HCT116 (cell line): ENCODE data around the gene ETNK2. TPM values are rescaled to one million over a fixed set of nuclear protein-coding genes. Genes with fewer than 3 reads are reported as not detected.
"Not testable (repeated sequence)": the region's sequence is repeated elsewhere in the genome, so short reads cannot be mapped to it uniquely, and the experiment has no call there.

Experiments
- ATAC-seq: fragments of 200-7000 bp; cut with Tn5 transposase; 2 replicates; pipeline ENCODE4 v1.9.1; 2020; ENCODE audit warnings: mild to moderate bottlenecking, moderate library complexity
- BruUV-seq: library from RNA; stranded (reverse); fragments of 400-500 nt; replicated peaks from 2 replicates; lab custom pipeline; 2021; lab: Mats Ljungman, UMichigan
- CTCF ChIA-PET: fragments of 300-600 bp; sonication (Branson Sonifier 250); formaldehyde crosslinking; loops from one replicate; lab custom pipeline; 2021; ENCODE audit warnings: antibody characterized with exemption; lab: Charles Lee
- POLR2A ChIA-PET: fragments of 300-600, 350-600 bp; sonication (Branson Sonifier 250); formaldehyde crosslinking; loops from one replicate; lab custom pipeline; 2021; ENCODE audit warnings: antibody characterized with exemption; lab: Charles Lee
- RAD21 ChIA-PET, 2 experiments: fragments of 300-600 bp; sonication (Branson Sonifier 250); formaldehyde crosslinking; loops; one replicate each; lab custom pipeline; 2023; ENCODE audit warnings: low total read pairs in 2 of 2; ENCODE audit not compliant: uncharacterized antibody in 2 of 2, unreplicated experiment in 2 of 2, low non-redundant PET in 1 of 2; lab: Charles Lee
- DNase-seq: peaks from one replicate; pipeline ENCODE4 v3.0.0-alpha.2; 2010; ENCODE audit warnings: low read depth, low spot score
- H2AFZ ChIP-seq: fragments of 200-600 bp; shearing (Covaris generic), sonication (generic); 2 replicates; pipeline ENCODE4 v1.6.1; 2017; ENCODE audit warnings: low read depth, mixed run types, mixed read lengths, antibody characterized with exemption, low read length; ENCODE audit not compliant: poor library complexity, severe bottlenecking
- H3K27ac ChIP-seq: 2 replicates; pipeline ENCODE4 v1.5.1; 2012; ENCODE audit warnings: low read depth, low read length
- H3K27me3 ChIP-seq: fragments of 200-600 bp; sonication (generic); 2 replicates; pipeline ENCODE4 v1.6.1; 2016; ENCODE audit warnings: mixed run types, low read length, mixed read lengths; ENCODE audit not compliant: insufficient read depth
- H3K36me3 ChIP-seq, 2 experiments: fragments of 200-500 bp in 1 of 2; fragments of 200-600 bp in 1 of 2; sonication (Bioruptor generic) in 1 of 2; sonication (generic) in 1 of 2; 2 replicates each; pipeline versions ENCODE4 v1.5.1 to v1.6.1; 2014 to 2016; ENCODE audit warnings: low read length in 2 of 2, inconsistent platforms in 1 of 2, mixed read lengths in 1 of 2, mixed run types in 1 of 2; ENCODE audit not compliant: insufficient read depth in 2 of 2, control insufficient read depth in 1 of 2
- H3K4me1 ChIP-seq, 2 experiments: fragments of 200-600 bp in 1 of 2; sonication (generic) in 1 of 2; 2 replicates each; pipeline versions ENCODE4 v1.5.1 to v1.6.1; 2012 to 2017; ENCODE audit warnings: low read length in 2 of 2, inconsistent platforms in 1 of 2, mild to moderate bottlenecking in 1 of 2, mixed read lengths in 1 of 2, mixed run types in 1 of 2, moderate library complexity in 1 of 2; ENCODE audit not compliant: insufficient read depth in 2 of 2, control insufficient read depth in 1 of 2
- H3K4me2 ChIP-seq: fragments of 200-600 bp; sonication (generic); 2 replicates; pipeline ENCODE4 v1.6.1; 2017; ENCODE audit warnings: mixed run types, low read length, mixed read lengths
- H3K4me3 ChIP-seq, 2 experiments: fragments of 200-600 bp in 1 of 2; sonication (generic) in 1 of 2; replicated peaks in 1 of 2; 2 replicates each; pipeline ENCODE4 v1.5.1; 2011 to 2016; ENCODE audit warnings: low read length in 2 of 2, control low read depth in 1 of 2, low read depth in 1 of 2, mild to moderate bottlenecking in 1 of 2, mixed read lengths in 1 of 2, mixed run types in 1 of 2
- H3K79me2 ChIP-seq: fragments of 200-600 bp; sonication (generic); 2 replicates; pipeline ENCODE4 v1.6.1; 2017; ENCODE audit warnings: mild to moderate bottlenecking, mixed run types, low read length, moderate library complexity, mixed read lengths; ENCODE audit not compliant: insufficient read depth
- H3K9ac ChIP-seq: fragments of 200-600 bp; sonication (generic); 2 replicates; pipeline ENCODE4 v1.6.1; 2016; ENCODE audit warnings: low read length, mixed read lengths
- H3K9me2 ChIP-seq: fragments of 200-600 bp; sonication (generic), shearing (Covaris generic); 2 replicates; pipeline ENCODE4 v1.6.1; 2017; ENCODE audit warnings: mixed run types, mild to moderate bottlenecking, moderate library complexity; ENCODE audit not compliant: insufficient read depth
- H3K9me3 ChIP-seq, 2 experiments: fragments of 200-500 bp in 1 of 2; fragments of 200-600 bp in 1 of 2; sonication (Bioruptor generic) in 1 of 2; sonication (generic) in 1 of 2; 2 replicates each; pipeline ENCODE4 v1.6.1; 2014 to 2017; ENCODE audit warnings: low read length in 2 of 2, mixed read lengths in 2 of 2, inconsistent platforms in 1 of 2, low read depth in 1 of 2, mild to moderate bottlenecking in 1 of 2, mixed run types in 1 of 2, moderate library complexity in 1 of 2; ENCODE audit not compliant: control insufficient read depth in 1 of 2, insufficient read depth in 1 of 2
- H4K20me1 ChIP-seq: fragments of 200-600 bp; sonication (generic), shearing (Covaris generic); 2 replicates; pipeline ENCODE4 v1.6.1; 2017; ENCODE audit warnings: mixed run types, mild to moderate bottlenecking, moderate library complexity; ENCODE audit not compliant: insufficient read depth
- EGR1 ChIP-seq: IDR thresholded peaks from 2 replicates; pipeline ENCODE4 v1.6.1; 2012; ENCODE audit warnings: low read depth
- ELF1 ChIP-seq: IDR thresholded peaks from 2 replicates; pipeline ENCODE4 v1.6.1; 2012; ENCODE audit warnings: low read depth, borderline replicate concordance
- EZH2 ChIP-seq: fragments of 200-600 bp; sonication (generic); IDR thresholded peaks from 2 replicates; pipeline ENCODE4 v1.6.1; 2017; ENCODE audit warnings: antibody characterized with exemption, mixed run types
- EZH2phosphoT487 ChIP-seq: fragments of 200-600 bp; IDR thresholded peaks from 2 replicates; pipeline ENCODE4 v1.6.1; 2018; ENCODE audit warnings: antibody characterized with exemption, borderline replicate concordance
- FOSL1 ChIP-seq: IDR thresholded peaks from 2 replicates; pipeline ENCODE4 v1.6.1; 2012; ENCODE audit warnings: low read depth
- JUND ChIP-seq: IDR thresholded peaks from 2 replicates; pipeline ENCODE4 v1.6.1; 2012
- RAD21 ChIP-seq: IDR thresholded peaks from 2 replicates; pipeline ENCODE4 v1.6.1; 2012; ENCODE audit warnings: low read depth, mild to moderate bottlenecking
- SRF ChIP-seq: IDR thresholded peaks from 2 replicates; pipeline ENCODE4 v1.6.1; 2012; ENCODE audit warnings: low read depth
- TCF7L2 ChIP-seq: IDR thresholded peaks from 2 replicates; pipeline ENCODE4 v1.7.0; 2011; ENCODE audit warnings: borderline replicate concordance, inconsistent platforms; ENCODE audit not compliant: insufficient read depth, insufficient read length; ENCODE audit errors: extremely low read depth
- ZFX ChIP-seq: fragments of 450-650 bp; IDR thresholded peaks from 2 replicates; pipeline ENCODE4 v1.6.1; 2017
- ZNF274 ChIP-seq: fragments of 200-500 bp; sonication (Bioruptor generic); IDR thresholded peaks from 2 replicates; pipeline ENCODE4 v1.6.1; 2014; ENCODE audit warnings: mild to moderate bottlenecking, low read depth, low read length, inconsistent platforms
- intact Hi-C: fragments of 100-400 bp; cut with micrococcal nuclease; formaldehyde crosslinking; loops from 2 replicates; pipeline ENCODE4 v1.10.0; 2022
- total RNA-seq: library from RNA; stranded (reverse); gene quantifications from one replicate; pipeline ENCODE4 v1.2.1, GENCODE V29; 2021; ENCODE audit not compliant: unreplicated experiment
- TF ChIP-seq, protein P1 (sequence below), 3 experiments: fragments of 200-600 bp in 1 of 3; sonication (generic) in 1 of 3; IDR thresholded peaks in 2 of 3; conservative IDR thresholded peaks in 1 of 3; 2 replicates each; pipeline ENCODE4 v1.5.1; 2012 to 2017; ENCODE audit warnings: low read depth in 2 of 3, low read length in 2 of 3, antibody characterized with exemption in 1 of 3, borderline replicate concordance in 1 of 3, control low read depth in 1 of 3, mild to moderate bottlenecking in 1 of 3, mixed read lengths in 1 of 3, mixed run types in 1 of 3, moderate library complexity in 1 of 3; ENCODE audit not compliant: insufficient read depth in 1 of 3
- TF ChIP-seq, protein P2 (sequence below): IDR thresholded peaks from 2 replicates; pipeline ENCODE4 v1.6.1; 2012
- TF ChIP-seq, protein P3 (sequence below): IDR thresholded peaks from 2 replicates; pipeline ENCODE4 v1.6.1; 2011; ENCODE audit warnings: mild to moderate bottlenecking, low read length, moderate library complexity; ENCODE audit not compliant: insufficient replicate concordance; ENCODE audit errors: extremely low read depth

ETNK2 gene
- total RNA-seq, 1 experiment from 2014 or later = 16.1 TPM

DNA sequence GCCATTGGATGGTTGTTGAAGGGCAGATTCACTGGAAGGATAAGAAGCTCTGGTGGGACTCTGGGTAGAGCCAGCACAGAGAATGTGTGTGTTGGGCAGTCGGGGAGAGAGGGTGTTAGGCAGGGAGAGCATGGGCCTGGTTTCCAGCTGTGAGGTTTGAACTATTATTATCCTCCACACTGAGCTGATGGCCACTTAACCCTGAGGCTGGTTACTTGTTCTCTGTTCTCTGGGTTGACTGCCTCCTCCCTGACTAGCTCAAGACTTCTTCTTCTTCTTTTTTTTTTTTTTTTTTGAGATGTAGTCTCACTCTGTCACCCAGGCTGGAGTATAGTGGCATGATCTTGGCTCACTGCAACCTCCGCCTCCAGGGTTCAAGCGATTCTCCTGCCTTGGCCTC, 61.7 kb downstream of the ETNK2 start:
- intact Hi-C loops, ATAC-seq, H4K20me1 ChIP-seq, RAD21 ChIA-PET, DNase-seq, H3K9me2 ChIP-seq, H3K4me2 ChIP-seq, H3K27ac ChIP-seq, H3K9me3 ChIP-seq, BruUV-seq, H3K9ac ChIP-seq, H3K27me3 ChIP-seq, H2AFZ ChIP-seq, POLR2A ChIA-PET, H3K36me3 ChIP-seq, H3K4me3 ChIP-seq: not testable (repeated sequence)
- CTCF ChIA-PET = interaction anchor here (0.8 kb wide), 1 partner anchor 10 kb away, joined by 3 read pairs; no protein-coding TSS in a partner anchor
- Histone ChIP-seq H3K4me1 (peaks cover 21 to 33% of the 10 kb centered on the region in 2 experiments), H3K79me2 (peaks cover 27% of the 10 kb centered on the region; the same call in 1 of the 2 replicates)

DNA sequence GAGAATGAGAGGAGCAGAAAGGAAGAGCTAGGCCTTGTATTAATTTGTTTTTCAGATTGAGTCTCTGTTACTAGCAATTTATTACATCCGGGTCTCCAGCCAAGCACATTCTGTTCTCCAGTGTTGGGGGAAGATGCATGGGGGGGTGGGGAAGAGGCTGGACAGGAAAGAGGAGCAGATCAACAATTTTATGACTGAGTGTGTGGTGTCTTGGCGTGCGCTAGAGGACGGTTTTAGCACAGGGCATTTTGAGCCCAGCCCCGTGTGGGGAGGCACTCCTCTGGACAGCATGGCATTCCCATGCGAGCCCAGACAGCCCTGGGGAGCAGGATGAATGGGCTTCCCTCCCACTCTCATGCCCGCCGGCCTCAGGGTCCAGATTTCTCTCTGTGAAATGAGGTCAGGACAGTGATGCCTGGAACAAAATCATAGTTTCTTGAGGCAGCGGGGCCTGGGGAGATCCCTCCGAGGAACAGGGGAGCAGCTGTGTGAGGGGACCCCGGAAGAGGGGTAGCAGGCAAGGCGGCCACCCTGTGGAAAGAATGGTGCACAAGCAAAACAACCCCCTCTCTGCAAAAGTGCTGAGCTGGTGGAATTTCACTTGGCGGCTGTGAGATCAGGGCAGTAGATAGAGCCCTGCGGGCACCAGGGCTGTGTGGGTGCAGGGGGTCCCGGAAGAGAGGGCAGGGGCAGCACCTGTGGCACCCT, 62.6 kb downstream of the ETNK2 start:
- intact Hi-C loops = no loop called here
- Histone ChIP-seq H3K27me3 (no peaks in the 10 kb centered on the region), H3K79me2 (peaks cover 27% of the 10 kb centered on the region; the same call in 1 of the 2 replicates), H3K4me3 (no peak overlapping the region), H3K9me2 (no peaks in the 10 kb centered on the region), H3K9me3 (no peaks in the 10 kb centered on the region), H3K4me2 (no peak overlapping the region), H3K9ac (no peak overlapping the region), H3K4me1 (peaks cover 25 to 33% of the 10 kb centered on the region in 2 experiments), H3K36me3 (no peaks in the 10 kb centered on the region), H4K20me1 (no peaks in the 10 kb centered on the region), H2AFZ (no peak overlapping the region), H3K27ac (no peak overlapping the region)
- RAD21 ChIA-PET = no interaction called here
- no peak for ATAC-seq
- no TSS peak for BruUV-seq
- POLR2A ChIA-PET = no interaction called here
- DNase-seq = no peak
- no peak for TF ChIP-seq EZH2
- no peak for TF ChIP-seq JUND
- no peak for TF ChIP-seq ZNF274
- TF ChIP-seq, protein P1, sequence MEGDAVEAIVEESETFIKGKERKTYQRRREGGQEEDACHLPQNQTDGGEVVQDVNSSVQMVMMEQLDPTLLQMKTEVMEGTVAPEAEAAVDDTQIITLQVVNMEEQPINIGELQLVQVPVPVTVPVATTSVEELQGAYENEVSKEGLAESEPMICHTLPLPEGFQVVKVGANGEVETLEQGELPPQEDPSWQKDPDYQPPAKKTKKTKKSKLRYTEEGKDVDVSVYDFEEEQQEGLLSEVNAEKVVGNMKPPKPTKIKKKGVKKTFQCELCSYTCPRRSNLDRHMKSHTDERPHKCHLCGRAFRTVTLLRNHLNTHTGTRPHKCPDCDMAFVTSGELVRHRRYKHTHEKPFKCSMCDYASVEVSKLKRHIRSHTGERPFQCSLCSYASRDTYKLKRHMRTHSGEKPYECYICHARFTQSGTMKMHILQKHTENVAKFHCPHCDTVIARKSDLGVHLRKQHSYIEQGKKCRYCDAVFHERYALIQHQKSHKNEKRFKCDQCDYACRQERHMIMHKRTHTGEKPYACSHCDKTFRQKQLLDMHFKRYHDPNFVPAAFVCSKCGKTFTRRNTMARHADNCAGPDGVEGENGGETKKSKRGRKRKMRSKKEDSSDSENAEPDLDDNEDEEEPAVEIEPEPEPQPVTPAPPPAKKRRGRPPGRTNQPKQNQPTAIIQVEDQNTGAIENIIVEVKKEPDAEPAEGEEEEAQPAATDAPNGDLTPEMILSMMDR (IDR thresholded peaks at IDR 0.05 in 2 of 3, conservative IDR thresholded peaks at IDR 0.05 in 1 of 3; ENCODE audit: borderline replicate concordance in 1 of 3, insufficient read depth in 1 of 3, low read depth in 2 of 3, low read length in 2 of 3) = no peak
- TF ChIP-seq, protein P2, sequence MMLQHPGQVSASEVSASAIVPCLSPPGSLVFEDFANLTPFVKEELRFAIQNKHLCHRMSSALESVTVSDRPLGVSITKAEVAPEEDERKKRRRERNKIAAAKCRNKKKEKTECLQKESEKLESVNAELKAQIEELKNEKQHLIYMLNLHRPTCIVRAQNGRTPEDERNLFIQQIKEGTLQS = no peak
- TF ChIP-seq TCF7L2 = no peak
- TF ChIP-seq ZFX = no peak
- TF ChIP-seq FOSL1 = no peak
- TF ChIP-seq, protein P3, sequence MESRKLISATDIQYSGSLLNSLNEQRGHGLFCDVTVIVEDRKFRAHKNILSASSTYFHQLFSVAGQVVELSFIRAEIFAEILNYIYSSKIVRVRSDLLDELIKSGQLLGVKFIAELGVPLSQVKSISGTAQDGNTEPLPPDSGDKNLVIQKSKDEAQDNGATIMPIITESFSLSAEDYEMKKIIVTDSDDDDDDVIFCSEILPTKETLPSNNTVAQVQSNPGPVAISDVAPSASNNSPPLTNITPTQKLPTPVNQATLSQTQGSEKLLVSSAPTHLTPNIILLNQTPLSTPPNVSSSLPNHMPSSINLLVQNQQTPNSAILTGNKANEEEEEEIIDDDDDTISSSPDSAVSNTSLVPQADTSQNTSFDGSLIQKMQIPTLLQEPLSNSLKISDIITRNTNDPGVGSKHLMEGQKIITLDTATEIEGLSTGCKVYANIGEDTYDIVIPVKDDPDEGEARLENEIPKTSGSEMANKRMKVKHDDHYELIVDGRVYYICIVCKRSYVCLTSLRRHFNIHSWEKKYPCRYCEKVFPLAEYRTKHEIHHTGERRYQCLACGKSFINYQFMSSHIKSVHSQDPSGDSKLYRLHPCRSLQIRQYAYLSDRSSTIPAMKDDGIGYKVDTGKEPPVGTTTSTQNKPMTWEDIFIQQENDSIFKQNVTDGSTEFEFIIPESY = no peak
- no peak for TF ChIP-seq RAD21
- TF ChIP-seq EGR1 = no peak
- no peak for TF ChIP-seq SRF
- no peak for TF ChIP-seq ELF1
- no peak for TF ChIP-seq EZH2phosphoT487
- CTCF ChIA-PET = no interaction called here
